Measurements from ENCODE around the gene MMP8. TPM values are rescaled to one million over a fixed set of nuclear protein-coding genes. Genes with fewer than 3 reads are reported as not detected.

MMP8 gene
- total RNA-seq, 1 donor from 2014 or later, result 0.44 TPM

DNA sequence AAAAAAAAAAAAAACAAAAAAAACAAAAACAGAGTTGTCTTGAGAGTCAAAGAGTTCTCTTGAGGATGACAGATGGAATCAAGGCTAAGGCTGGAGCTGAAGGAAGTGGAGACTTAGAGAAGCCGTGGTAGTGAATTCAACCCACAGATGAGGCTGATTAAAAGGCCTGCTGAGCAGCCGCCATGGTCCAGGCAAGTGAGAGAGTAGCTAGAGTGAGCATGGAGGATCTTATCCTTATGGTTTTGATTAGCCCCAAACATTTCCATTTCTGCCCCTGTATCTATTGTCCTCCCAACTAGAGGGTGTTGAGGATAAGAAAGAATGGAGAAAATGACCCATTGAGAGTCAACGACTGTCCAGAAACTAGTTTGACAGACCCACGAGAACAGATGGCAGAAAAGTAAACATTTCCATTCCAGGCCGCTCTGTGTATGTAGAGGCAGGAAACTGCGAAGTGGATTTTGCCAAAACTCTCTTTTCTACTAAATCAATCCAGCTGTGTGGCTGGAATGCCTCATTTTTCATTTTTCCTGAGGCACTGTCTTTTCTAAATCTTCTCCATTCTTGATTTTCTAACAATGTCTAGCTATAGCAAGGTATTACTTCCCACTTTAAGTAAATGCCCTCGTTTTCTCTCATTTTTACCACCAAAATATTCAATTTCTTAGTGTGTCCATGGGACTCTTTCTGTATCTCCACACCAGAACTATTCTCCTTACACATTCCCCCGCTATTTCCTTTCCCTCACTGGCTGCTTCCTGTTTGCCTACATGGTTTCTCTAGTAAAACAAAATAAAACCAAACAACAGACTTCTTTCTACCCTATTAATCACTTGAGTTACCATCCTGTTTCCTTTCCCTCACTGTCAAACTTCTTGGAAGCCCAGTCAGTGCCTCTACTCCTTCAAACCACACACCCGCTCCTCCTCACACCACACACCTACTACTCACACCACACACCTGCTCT is 5.4 kb upstream of the MMP8 start:
- no peaks in the 10 kb centered on the region for H3K9me3 ChIP-seq
- H3K27ac ChIP-seq, result no peak overlapping the region
- H3K4me1 ChIP-seq, result peaks cover 5% of the 10 kb centered on the region
- TF ChIP-seq, protein P1, sequence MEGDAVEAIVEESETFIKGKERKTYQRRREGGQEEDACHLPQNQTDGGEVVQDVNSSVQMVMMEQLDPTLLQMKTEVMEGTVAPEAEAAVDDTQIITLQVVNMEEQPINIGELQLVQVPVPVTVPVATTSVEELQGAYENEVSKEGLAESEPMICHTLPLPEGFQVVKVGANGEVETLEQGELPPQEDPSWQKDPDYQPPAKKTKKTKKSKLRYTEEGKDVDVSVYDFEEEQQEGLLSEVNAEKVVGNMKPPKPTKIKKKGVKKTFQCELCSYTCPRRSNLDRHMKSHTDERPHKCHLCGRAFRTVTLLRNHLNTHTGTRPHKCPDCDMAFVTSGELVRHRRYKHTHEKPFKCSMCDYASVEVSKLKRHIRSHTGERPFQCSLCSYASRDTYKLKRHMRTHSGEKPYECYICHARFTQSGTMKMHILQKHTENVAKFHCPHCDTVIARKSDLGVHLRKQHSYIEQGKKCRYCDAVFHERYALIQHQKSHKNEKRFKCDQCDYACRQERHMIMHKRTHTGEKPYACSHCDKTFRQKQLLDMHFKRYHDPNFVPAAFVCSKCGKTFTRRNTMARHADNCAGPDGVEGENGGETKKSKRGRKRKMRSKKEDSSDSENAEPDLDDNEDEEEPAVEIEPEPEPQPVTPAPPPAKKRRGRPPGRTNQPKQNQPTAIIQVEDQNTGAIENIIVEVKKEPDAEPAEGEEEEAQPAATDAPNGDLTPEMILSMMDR (IDR thresholded peaks at IDR 0.05), result no peak
- no peaks in the 10 kb centered on the region for H3K36me3 ChIP-seq
- no peak overlapping the region for H3K4me3 ChIP-seq
- DNase-seq (no peak), ATAC-seq (no peak)
- intact Hi-C loops (cut with DNase I), result no loop called here
- H3K27me3 ChIP-seq (ENCODE audit: low read depth), result no peaks in the 10 kb centered on the region

- no peak overlapping the region for H3K4me3 ChIP-seq
- H3K27me3 ChIP-seq (ENCODE audit: low read depth), result no peaks in the 10 kb centered on the region
- DNase-seq (no peak), ATAC-seq (peak; percentile 67 to 68)
- no peaks in the 10 kb centered on the region for H3K36me3 ChIP-seq
- H3K27ac ChIP-seq, result no peak overlapping the region
- peaks cover 5% of the 10 kb centered on the region for H3K4me1 ChIP-seq
- intact Hi-C loops (cut with DNase I), result no loop called here
- H3K9me3 ChIP-seq, result no peaks in the 10 kb centered on the region
- TF ChIP-seq, protein P1 (IDR thresholded peaks at IDR 0.05), result no peak
Measured at GRCh38 chr11:102727890-102728289, 3.1 kb upstream of the MMP8 start.

GRCh38 chr11:102722821-102723220 is 1.9 kb downstream of the MMP8 start:
- TF ChIP-seq, protein P1 (IDR thresholded peaks at IDR 0.05), result no peak
- DNase-seq (no peak), ATAC-seq (peak; percentile 41 to 53)
- Histone ChIP-seq H3K36me3 (no peaks in the 10 kb centered on the region), H3K27ac (no peak overlapping the region), H3K9me3 (no peaks in the 10 kb centered on the region), H3K4me1 (no peaks in the 10 kb centered on the region), H3K4me3 (no peak overlapping the region), H3K27me3 (ENCODE audit: low read depth) (no peaks in the 10 kb centered on the region)
- intact Hi-C loops (cut with DNase I), result no loop called here

- Histone ChIP-seq H3K9me3 (no peaks in the 10 kb centered on the region), H3K4me1 (no peaks in the 10 kb centered on the region), H3K36me3 (no peaks in the 10 kb centered on the region), H3K4me3 (no peak overlapping the region), H3K27ac (no peak overlapping the region), H3K27me3 (ENCODE audit: low read depth) (no peaks in the 10 kb centered on the region)
- TF ChIP-seq, protein P1 (IDR thresholded peaks at IDR 0.05), result no peak
- ATAC-seq (no peak), DNase-seq (no peak)
- intact Hi-C loops (cut with DNase I), result no loop called here
Measured at GRCh38 chr11:102719620-102720277, 5.0 kb downstream of the MMP8 start.

GRCh38 chr11:102717280-102717679 is 7.5 kb downstream of the MMP8 start:
- Histone ChIP-seq H3K27ac (no peak overlapping the region), H3K4me1 (no peaks in the 10 kb centered on the region), H3K9me3 (no peaks in the 10 kb centered on the region), H3K4me3 (no peak overlapping the region), H3K36me3 (no peaks in the 10 kb centered on the region), H3K27me3 (ENCODE audit: low read depth) (no peaks in the 10 kb centered on the region)
- intact Hi-C loops (cut with DNase I), result no loop called here
- no peak for DNase-seq
- TF ChIP-seq, protein P1 (IDR thresholded peaks at IDR 0.05), result no peak
- no peak for ATAC-seq

All from lower lobe of right lung (tissue), 2 donors.